Measurements from ENCODE around the gene ACTL7A.
A peak's percentile ranks its signal among the peaks of the same experiment; 100 is the strongest.
"Not testable (repeated sequence)": the region's sequence is repeated elsewhere in the genome, so short reads cannot be mapped to it uniquely, and the experiment has no call there.

Gene ACTL7A

DNA sequence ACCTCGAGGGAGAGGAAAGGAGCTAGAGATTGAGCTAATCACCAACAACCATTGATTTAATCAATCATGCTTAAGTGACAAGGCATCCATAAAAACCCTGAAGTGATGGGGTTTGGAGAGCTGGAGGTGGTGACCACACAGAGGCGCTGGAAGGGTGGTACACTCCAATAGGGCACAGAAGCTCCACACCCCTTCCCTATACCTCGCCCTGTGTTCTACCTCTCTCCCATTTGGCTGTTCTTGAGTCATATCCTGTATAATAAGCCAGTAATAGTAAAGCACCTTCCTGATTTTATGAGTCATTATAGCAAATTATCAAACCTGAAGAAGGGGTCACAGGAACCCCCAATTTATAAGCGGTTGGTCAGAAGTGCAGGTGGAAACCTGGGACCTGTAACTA lies 24.5 kb upstream of the ACTL7A start:
- Mint-ChIP-seq H3K4me1 (ENCODE audit: low read depth) (peaks cover 8% of the 10 kb centered on the region), H3K36me3 (ENCODE audit: low read depth) (no peaks in the 10 kb centered on the region), H3K4me3 (no peak overlapping the region), H3K27ac (no peak overlapping the region), H3K27me3 (ENCODE audit: low read depth) (no peaks in the 10 kb centered on the region), H3K9me3 (no peaks in the 10 kb centered on the region)
- no peak for DNase-seq (ENCODE audit: low spot score)

GRCh38 chr9:108838017-108838416 lies 24.0 kb upstream of the ACTL7A start:
- H3K4me3 Mint-ChIP-seq = no peak overlapping the region
- peaks cover 12% of the 10 kb centered on the region for H3K4me1 Mint-ChIP-seq (ENCODE audit: low read depth)
- H3K9me3 Mint-ChIP-seq = no peaks in the 10 kb centered on the region
- H3K27me3 Mint-ChIP-seq (ENCODE audit: low read depth) = no peaks in the 10 kb centered on the region
- no peak for DNase-seq (ENCODE audit: low spot score)
- H3K36me3 Mint-ChIP-seq (ENCODE audit: low read depth) = no peaks in the 10 kb centered on the region
- no peak overlapping the region for H3K27ac Mint-ChIP-seq

- peaks cover 12% of the 10 kb centered on the region for H3K4me1 Mint-ChIP-seq (ENCODE audit: low read depth)
- H3K4me3 Mint-ChIP-seq; H3K27me3 Mint-ChIP-seq (ENCODE audit: low read depth); H3K9me3 Mint-ChIP-seq; H3K27ac Mint-ChIP-seq; DNase-seq (ENCODE audit: low spot score); H3K36me3 Mint-ChIP-seq (ENCODE audit: low read depth): not testable (repeated sequence)
These were observed 22.5 kb upstream of the ACTL7A start for GRCh38 chr9:108839561-108839960.

- no peak for DNase-seq (ENCODE audit: low spot score)
- Mint-ChIP-seq H3K4me3 (peak overlapping the region; percentile 54), H3K4me1 (ENCODE audit: low read depth) (peaks cover 5% of the 10 kb centered on the region), H3K9me3 (no peaks in the 10 kb centered on the region), H3K27me3 (ENCODE audit: low read depth) (no peaks in the 10 kb centered on the region), H3K27ac (no peak overlapping the region), H3K36me3 (ENCODE audit: low read depth) (no peaks in the 10 kb centered on the region)
These were observed 19.3 kb upstream of the ACTL7A start for GRCh38 chr9:108842610-108843295.

- Mint-ChIP-seq H3K27ac (no peak overlapping the region), H3K4me1 (ENCODE audit: low read depth) (peaks cover 5% of the 10 kb centered on the region), H3K9me3 (no peaks in the 10 kb centered on the region), H3K27me3 (ENCODE audit: low read depth) (no peaks in the 10 kb centered on the region), H3K4me3 (no peak overlapping the region), H3K36me3 (ENCODE audit: low read depth) (no peaks in the 10 kb centered on the region)
- no peak for DNase-seq (ENCODE audit: low spot score)
These were observed 17.7 kb upstream of the ACTL7A start for GRCh38 chr9:108844391-108844790.

DNA sequence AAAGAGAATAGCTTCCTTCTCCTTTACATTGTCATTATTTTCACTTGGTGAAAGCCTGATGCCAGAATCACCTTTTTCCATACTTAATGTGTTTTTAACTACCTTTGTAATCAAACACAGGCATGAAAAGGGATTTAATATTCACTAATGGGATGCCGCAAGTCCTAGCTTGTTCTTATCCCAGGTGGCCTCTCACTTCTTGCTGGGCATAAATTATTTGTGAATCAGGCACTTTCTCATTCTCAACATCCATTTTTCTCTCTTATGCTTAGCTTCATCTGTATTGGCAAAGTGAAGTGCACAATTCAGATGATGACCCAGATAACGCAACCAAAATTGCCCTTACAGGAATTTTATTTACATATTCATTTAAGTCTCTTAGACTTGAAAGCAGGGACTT lies 17.2 kb upstream of the ACTL7A start:
- no peaks in the 10 kb centered on the region for H3K9me3 Mint-ChIP-seq
- no peaks in the 10 kb centered on the region for H3K27me3 Mint-ChIP-seq (ENCODE audit: low read depth)
- H3K36me3 Mint-ChIP-seq (ENCODE audit: low read depth) = no peaks in the 10 kb centered on the region
- peaks cover 5% of the 10 kb centered on the region for H3K4me1 Mint-ChIP-seq (ENCODE audit: low read depth)
- H3K4me3 Mint-ChIP-seq = no peak overlapping the region
- DNase-seq (ENCODE audit: low spot score) = no peak
- H3K27ac Mint-ChIP-seq = no peak overlapping the region

DNA sequence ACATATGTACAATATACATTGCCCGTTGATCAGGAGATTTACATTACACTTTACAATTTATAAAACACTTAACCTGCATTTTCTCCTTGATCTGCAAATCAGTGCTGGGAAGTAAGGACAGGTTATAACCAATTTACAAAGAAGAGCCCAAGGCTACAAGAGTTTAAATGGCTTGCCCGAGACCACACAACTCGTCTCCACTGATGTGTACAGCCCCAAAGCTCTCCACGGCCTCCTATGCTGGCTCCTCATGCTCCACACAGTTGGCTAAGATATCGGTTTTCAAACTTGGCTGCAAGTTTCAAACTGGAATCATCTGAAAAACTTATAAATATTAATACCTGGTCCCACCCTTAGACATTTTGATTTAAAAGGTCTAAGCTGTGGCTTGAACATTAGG lies 16.6 kb upstream of the ACTL7A start:
- no peak for DNase-seq (ENCODE audit: low spot score)
- peaks cover 5% of the 10 kb centered on the region for H3K4me1 Mint-ChIP-seq (ENCODE audit: low read depth)
- no peak overlapping the region for H3K27ac Mint-ChIP-seq
- H3K36me3 Mint-ChIP-seq (ENCODE audit: low read depth) = no peaks in the 10 kb centered on the region
- H3K27me3 Mint-ChIP-seq (ENCODE audit: low read depth) = peaks cover 2% of the 10 kb centered on the region
- no peak overlapping the region for H3K4me3 Mint-ChIP-seq
- H3K9me3 Mint-ChIP-seq = no peaks in the 10 kb centered on the region

DNA sequence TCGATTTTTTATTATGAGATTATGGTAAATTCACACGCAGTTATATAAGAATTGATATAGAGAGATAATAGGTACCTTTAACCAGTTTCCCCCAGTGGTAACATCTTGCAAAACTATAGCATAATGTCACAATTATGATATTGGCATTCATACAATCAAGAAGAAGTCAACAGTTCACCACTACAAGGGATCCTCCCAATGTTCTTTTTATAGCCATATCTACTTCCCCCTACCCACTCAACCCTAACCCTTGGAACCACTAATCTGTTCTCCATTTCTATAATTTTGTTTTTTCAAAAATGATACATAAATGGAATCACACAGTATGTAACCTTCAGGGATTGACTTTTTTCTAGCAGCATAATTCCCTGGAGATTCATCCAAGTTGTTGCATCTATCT lies 16.1 kb upstream of the ACTL7A start:
- H3K4me3 Mint-ChIP-seq = no peak overlapping the region
- no peaks in the 10 kb centered on the region for H3K9me3 Mint-ChIP-seq
- no peaks in the 10 kb centered on the region for H3K36me3 Mint-ChIP-seq (ENCODE audit: low read depth)
- no peak overlapping the region for H3K27ac Mint-ChIP-seq
- H3K27me3 Mint-ChIP-seq (ENCODE audit: low read depth) = peaks cover 2% of the 10 kb centered on the region
- no peak for DNase-seq (ENCODE audit: low spot score)
- peaks cover 5% of the 10 kb centered on the region for H3K4me1 Mint-ChIP-seq (ENCODE audit: low read depth)

GRCh38 chr9:108848296-108848695 lies 13.8 kb upstream of the ACTL7A start:
- H3K36me3 Mint-ChIP-seq (ENCODE audit: low read depth); DNase-seq (ENCODE audit: low spot score); H3K4me1 Mint-ChIP-seq (ENCODE audit: low read depth); H3K27me3 Mint-ChIP-seq (ENCODE audit: low read depth); H3K4me3 Mint-ChIP-seq; H3K27ac Mint-ChIP-seq; H3K9me3 Mint-ChIP-seq: not testable (repeated sequence)

- H3K27me3 Mint-ChIP-seq (ENCODE audit: low read depth) = peaks cover 4% of the 10 kb centered on the region
These were observed 11.7 kb upstream of the ACTL7A start for GRCh38 chr9:108850293-108850897.

DNA sequence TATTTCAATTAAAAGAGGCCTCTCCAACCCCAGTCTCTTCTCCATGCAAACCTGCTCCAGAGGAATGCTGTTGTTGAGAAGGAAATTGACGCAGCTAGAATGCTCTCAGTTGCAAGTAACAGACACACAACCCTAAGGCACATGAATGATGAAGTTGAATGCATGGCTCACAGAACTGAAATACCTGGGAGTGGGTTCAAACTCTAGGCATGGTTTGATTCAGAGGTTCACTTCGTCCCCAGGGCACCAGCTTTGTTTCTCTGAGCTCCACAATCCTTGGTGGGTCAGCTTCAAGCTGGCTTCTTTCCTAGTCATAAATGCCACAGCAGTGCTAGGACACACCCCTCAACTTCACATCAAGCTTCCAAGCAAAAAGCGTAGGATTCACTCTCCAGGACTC lies 10.9 kb upstream of the ACTL7A start:
- Mint-ChIP-seq H3K4me1 (ENCODE audit: low read depth) (no peaks in the 10 kb centered on the region), H3K9me3 (no peaks in the 10 kb centered on the region), H3K27ac (no peak overlapping the region), H3K27me3 (ENCODE audit: low read depth) (peaks cover 4% of the 10 kb centered on the region), H3K36me3 (ENCODE audit: low read depth) (no peaks in the 10 kb centered on the region), H3K4me3 (no peak overlapping the region)
- no peak for DNase-seq (ENCODE audit: low spot score)

More at GRCh38 chr9:108850293-108850897, 11.7 kb upstream of the ACTL7A start:
- no peaks in the 10 kb centered on the region for H3K4me1 Mint-ChIP-seq (ENCODE audit: low read depth)
- no peaks in the 10 kb centered on the region for H3K9me3 Mint-ChIP-seq
- no peak overlapping the region for H3K27ac Mint-ChIP-seq
- DNase-seq (ENCODE audit: low spot score) = no peak
- no peak overlapping the region for H3K4me3 Mint-ChIP-seq
- no peaks in the 10 kb centered on the region for H3K36me3 Mint-ChIP-seq (ENCODE audit: low read depth)

DNA sequence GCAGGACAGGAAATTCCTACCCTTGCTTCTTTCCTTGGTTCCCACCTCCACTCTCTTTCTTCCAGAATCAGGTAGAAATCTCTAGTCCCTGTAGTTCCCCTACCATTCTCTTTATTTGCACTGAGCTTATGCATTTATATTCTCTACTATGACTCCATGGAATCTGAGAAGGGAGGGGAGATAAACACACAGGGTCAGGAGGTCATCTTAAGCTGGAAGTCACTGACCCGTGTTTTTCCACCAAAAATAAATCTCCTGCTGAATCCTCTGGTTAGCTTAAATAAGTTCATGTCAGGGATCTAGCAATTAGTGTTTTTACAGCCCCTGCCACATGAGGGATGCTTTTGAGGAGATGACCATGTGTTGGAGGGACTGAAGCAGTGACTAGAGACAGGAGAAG lies 10.0 kb upstream of the ACTL7A start:
- no peak overlapping the region for H3K4me3 Mint-ChIP-seq
- H3K27ac Mint-ChIP-seq = no peak overlapping the region
- H3K36me3 Mint-ChIP-seq (ENCODE audit: low read depth) = no peaks in the 10 kb centered on the region
- H3K27me3 Mint-ChIP-seq (ENCODE audit: low read depth) = peaks cover 4% of the 10 kb centered on the region
- no peaks in the 10 kb centered on the region for H3K4me1 Mint-ChIP-seq (ENCODE audit: low read depth)
- DNase-seq (ENCODE audit: low spot score) = no peak
- no peaks in the 10 kb centered on the region for H3K9me3 Mint-ChIP-seq

- Mint-ChIP-seq H3K9me3 (no peaks in the 10 kb centered on the region), H3K4me3 (no peak overlapping the region)
These were observed 8.0 kb upstream of the ACTL7A start for GRCh38 chr9:108854094-108854493.

DNA sequence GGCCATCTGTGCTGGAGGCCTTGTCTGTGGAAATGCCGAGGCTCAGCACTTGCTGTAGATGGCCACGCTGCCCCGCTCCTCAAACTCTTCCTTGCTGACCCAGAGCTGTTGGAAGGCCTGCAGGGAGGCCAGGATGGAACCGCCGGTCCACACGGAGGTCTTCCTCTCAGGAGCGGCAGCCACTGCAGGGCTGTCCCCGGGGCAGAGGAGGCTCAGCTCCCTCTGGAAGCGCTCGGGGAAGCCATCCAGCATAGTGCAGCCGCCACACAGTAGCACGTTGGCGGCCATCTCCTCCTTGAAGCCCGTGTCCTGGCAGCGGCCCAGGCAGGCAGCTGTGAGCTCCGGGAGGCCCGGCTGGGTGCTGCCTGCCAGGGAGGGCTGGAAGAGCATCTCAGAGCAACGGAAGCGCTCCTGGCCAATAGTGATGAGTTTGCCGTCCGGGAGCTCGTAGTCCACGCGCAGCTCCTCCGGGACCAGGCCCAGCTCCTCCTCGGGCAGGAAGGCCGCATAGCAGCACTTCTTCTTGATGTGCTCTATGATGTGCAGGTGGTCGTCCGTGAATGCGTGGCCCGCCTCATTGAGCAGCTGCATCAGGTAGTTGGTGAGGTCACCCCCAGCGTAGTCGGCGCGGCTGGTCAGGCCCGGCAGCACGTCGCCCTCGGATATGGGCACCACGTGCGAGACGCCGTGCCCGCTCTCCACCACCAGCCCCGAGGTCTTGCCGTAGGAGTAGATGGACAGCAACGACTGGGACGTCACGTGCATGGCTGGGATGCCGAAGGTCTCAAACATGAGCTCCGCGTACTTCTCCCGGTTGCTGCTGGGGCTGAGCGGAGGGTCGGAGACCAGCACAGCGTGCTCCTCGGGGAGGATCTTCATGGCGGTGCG lies 7.2 kb upstream of the ACTL7A start:
- H3K4me3 Mint-ChIP-seq = no peak overlapping the region
- DNase-seq (ENCODE audit: low spot score) = no peak
- no peaks in the 10 kb centered on the region for H3K9me3 Mint-ChIP-seq
- peaks cover 4% of the 10 kb centered on the region for H3K27me3 Mint-ChIP-seq (ENCODE audit: low read depth)
- no peak overlapping the region for H3K27ac Mint-ChIP-seq
- no peaks in the 10 kb centered on the region for H3K36me3 Mint-ChIP-seq (ENCODE audit: low read depth)
- H3K4me1 Mint-ChIP-seq (ENCODE audit: low read depth) = no peaks in the 10 kb centered on the region

More at GRCh38 chr9:108854094-108854493, 8.0 kb upstream of the ACTL7A start:
- Mint-ChIP-seq H3K27ac (no peak overlapping the region), H3K36me3 (ENCODE audit: low read depth) (no peaks in the 10 kb centered on the region), H3K4me1 (ENCODE audit: low read depth) (no peaks in the 10 kb centered on the region), H3K27me3 (ENCODE audit: low read depth) (peaks cover 4% of the 10 kb centered on the region)
- DNase-seq (ENCODE audit: low spot score) = no peak
